Neural cell (in vitro differentiated cells): ENCODE results near the gene GNAL. TPM values are rescaled to one million over a fixed set of nuclear protein-coding genes. Genes with fewer than 3 reads are reported as not detected.

Experiments
- H2AFZ ChIP-seq: fragments of 200-600, 300-800 bp; sonication (generic), shearing (Covaris generic); 2 replicates; pipeline ENCODE4 v1.6.0; 2014; ENCODE audit warnings: low read depth, mild to moderate bottlenecking, antibody characterized with exemption, low read length, moderate library complexity
- H3F3A ChIP-seq: fragments of 200-600 bp; shearing (Covaris generic); 2 replicates; pipeline ENCODE4 v1.6.1; 2016; ENCODE audit warnings: mild to moderate bottlenecking, moderate library complexity, mixed read lengths, antibody characterized with exemption, low read length; ENCODE audit not compliant: insufficient read depth, poor library complexity, severe bottlenecking
- H3K27ac ChIP-seq: fragments of 200-600, 300-800 bp; sonication (generic), shearing (Covaris generic); 2 replicates; pipeline ENCODE4 v1.5.1; 2014; ENCODE audit warnings: mild to moderate bottlenecking, low read length, moderate library complexity
- H3K27me3 ChIP-seq: fragments of 300-800, 200-600 bp; sonication (generic), shearing (Covaris generic); 2 replicates; pipeline ENCODE4 v1.6.0; 2014; ENCODE audit warnings: mild to moderate bottlenecking, low read depth, low read length, moderate library complexity; ENCODE audit not compliant: insufficient read depth
- H3K36me3 ChIP-seq: fragments of 300-800, 200-600 bp; sonication (generic), shearing (Covaris generic); 2 replicates; pipeline ENCODE4 v1.5.1; 2014; ENCODE audit warnings: mild to moderate bottlenecking, antibody characterized with exemption, low read length, moderate library complexity; ENCODE audit not compliant: insufficient read depth
- H3K4me2 ChIP-seq: fragments of 300-800, 200-600 bp; sonication (generic), shearing (Covaris generic); 2 replicates; pipeline ENCODE4 v1.6.0; 2014; ENCODE audit warnings: mild to moderate bottlenecking, low read length
- H3K4me3 ChIP-seq: fragments of 300-800, 200-600 bp; sonication (generic), shearing (Covaris generic); 2 replicates; pipeline ENCODE4 v1.5.1; 2014; ENCODE audit warnings: mild to moderate bottlenecking, low read length, moderate library complexity
- H3K79me2 ChIP-seq: fragments of 200-600 bp; shearing (Covaris generic); replicated peaks from 2 replicates; pipeline ENCODE4 v1.6.0; 2014; ENCODE audit warnings: mild to moderate bottlenecking, low read length, moderate library complexity; ENCODE audit not compliant: insufficient read depth
- H3K9ac ChIP-seq: fragments of 300-800, 200-600 bp; sonication (generic), shearing (Covaris generic); 2 replicates; pipeline ENCODE4 v1.6.1; 2016; ENCODE audit warnings: mild to moderate bottlenecking, low read length, mixed read lengths
- H3K9me2 ChIP-seq: fragments of 200-600 bp; shearing (Covaris generic); 2 replicates; pipeline ENCODE4 v1.6.1; 2016; ENCODE audit warnings: mild to moderate bottlenecking, low read length, mixed read lengths; ENCODE audit not compliant: insufficient read depth
- H3K9me3 ChIP-seq: fragments of 200-600, 300-800 bp; sonication (generic), shearing (Covaris generic); 2 replicates; pipeline ENCODE4 v1.6.1; 2016; ENCODE audit warnings: mild to moderate bottlenecking, mixed run types, low read length, moderate library complexity, mixed read lengths
- H4K20me1 ChIP-seq: fragments of 200-600 bp; shearing (Covaris generic); 2 replicates; pipeline ENCODE4 v1.6.1; 2016; ENCODE audit warnings: mild to moderate bottlenecking, mixed run types; ENCODE audit not compliant: insufficient read depth
- EP300 ChIP-seq: fragments of 450-650 bp; conservative IDR thresholded peaks from 2 replicates; pipeline ENCODE4 v1.6.1; 2014; ENCODE audit warnings: antibody characterized with exemption, mild to moderate bottlenecking, moderate library complexity; ENCODE audit not compliant: poor library complexity, severe bottlenecking
- EZH2 ChIP-seq: fragments of 200-600, 300-800 bp; shearing (Covaris generic), sonication (generic); IDR thresholded peaks from 2 replicates; pipeline ENCODE4 v1.6.1; 2014; ENCODE audit warnings: antibody characterized with exemption, low read length, borderline replicate concordance, mild to moderate bottlenecking; ENCODE audit not compliant: insufficient read depth, poor library complexity, severe bottlenecking
- MXI1 ChIP-seq: fragments of 450-650 bp; conservative IDR thresholded peaks from 2 replicates; pipeline ENCODE4 v1.6.1; 2014; ENCODE audit warnings: antibody characterized with exemption, mild to moderate bottlenecking; ENCODE audit not compliant: poor library complexity, severe bottlenecking
- POLR2AphosphoS5 ChIP-seq: IDR thresholded peaks from 2 replicates; pipeline ENCODE4 v1.6.1; 2012
- RAD21 ChIP-seq: fragments of 450-650 bp; conservative IDR thresholded peaks from 2 replicates; pipeline ENCODE4 v1.6.1; 2014; ENCODE audit warnings: antibody characterized with exemption, mild to moderate bottlenecking, moderate library complexity
- SMC3 ChIP-seq: fragments of 450-650 bp; conservative IDR thresholded peaks from 2 replicates; pipeline ENCODE4 v1.6.1; 2014; ENCODE audit warnings: antibody characterized with exemption, mild to moderate bottlenecking, moderate library complexity; ENCODE audit not compliant: poor library complexity
- TAF1 ChIP-seq: IDR thresholded peaks from 2 replicates; pipeline ENCODE4 v1.6.1; 2012; ENCODE audit warnings: low read depth
- polyA plus RNA-seq: library from polyadenylated mRNA; depleted of rRNA; stranded (reverse); fragments of >200 nt; gene quantifications from 2 replicates; pipeline ENCODE4 v1.2.3, GENCODE V29; 2014
- TF ChIP-seq, protein P1 (sequence below): fragments of 450-650 bp; IDR thresholded peaks from 2 replicates; pipeline ENCODE4 v1.5.1; 2014; ENCODE audit warnings: antibody characterized with exemption, mild to moderate bottlenecking, moderate library complexity; ENCODE audit not compliant: poor library complexity, severe bottlenecking
- TF ChIP-seq, protein P2 (sequence below): IDR thresholded peaks from 2 replicates; pipeline ENCODE4 v1.6.1; 2012; ENCODE audit warnings: borderline replicate concordance

Gene GNAL
- polyA plus RNA-seq, 1 donor from 2014 or later, result 16.7 TPM

DNA sequence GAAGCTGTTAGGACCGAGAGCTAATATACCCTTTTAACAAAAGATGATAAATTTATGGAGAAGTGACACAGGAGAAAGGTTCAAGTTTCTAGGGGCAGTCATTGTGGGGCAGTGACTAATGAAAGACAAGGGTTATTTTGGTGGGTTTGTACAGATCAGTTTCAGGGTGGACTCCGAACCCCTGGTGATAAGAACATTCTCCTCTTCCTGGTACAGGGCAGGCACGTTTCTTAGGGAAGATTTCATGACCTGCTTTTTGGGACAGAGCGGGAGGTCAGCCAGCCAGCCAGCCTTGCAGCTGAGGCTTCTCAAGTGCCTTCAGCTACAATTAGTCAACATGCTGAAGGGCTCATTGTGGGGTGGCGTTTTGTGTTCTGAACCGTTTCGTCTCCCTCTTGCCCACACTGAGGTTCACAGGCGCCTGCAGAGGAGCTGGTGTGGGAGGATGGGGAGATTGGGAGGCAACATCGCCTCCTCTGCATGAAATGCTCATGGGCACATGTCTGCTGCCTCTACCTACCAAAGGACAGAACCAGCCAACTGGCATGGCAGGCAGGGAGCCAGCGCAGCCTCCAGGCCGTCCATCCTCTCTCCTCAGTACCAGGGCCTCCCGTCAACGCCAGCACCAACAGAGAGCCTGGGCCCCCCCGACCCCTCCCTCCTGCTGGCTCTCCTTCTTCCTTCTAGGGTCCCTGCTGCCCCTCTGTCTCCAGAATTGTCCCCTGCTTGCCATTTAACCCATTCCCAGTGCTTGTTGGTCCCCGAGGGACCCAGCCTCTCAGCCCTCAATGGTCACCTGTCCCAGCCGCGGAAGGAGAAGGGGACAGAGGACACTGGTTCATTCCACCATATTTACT is 171.8 kb downstream of the GNAL start:
- H3K4me3 ChIP-seq, result no peak overlapping the region
- H3K4me2 ChIP-seq, result no peak overlapping the region
- no peak overlapping the region for H3K27ac ChIP-seq
- no peak overlapping the region for H3K9ac ChIP-seq
- no peaks in the 10 kb centered on the region for H3F3A ChIP-seq
- TF ChIP-seq, protein P1, sequence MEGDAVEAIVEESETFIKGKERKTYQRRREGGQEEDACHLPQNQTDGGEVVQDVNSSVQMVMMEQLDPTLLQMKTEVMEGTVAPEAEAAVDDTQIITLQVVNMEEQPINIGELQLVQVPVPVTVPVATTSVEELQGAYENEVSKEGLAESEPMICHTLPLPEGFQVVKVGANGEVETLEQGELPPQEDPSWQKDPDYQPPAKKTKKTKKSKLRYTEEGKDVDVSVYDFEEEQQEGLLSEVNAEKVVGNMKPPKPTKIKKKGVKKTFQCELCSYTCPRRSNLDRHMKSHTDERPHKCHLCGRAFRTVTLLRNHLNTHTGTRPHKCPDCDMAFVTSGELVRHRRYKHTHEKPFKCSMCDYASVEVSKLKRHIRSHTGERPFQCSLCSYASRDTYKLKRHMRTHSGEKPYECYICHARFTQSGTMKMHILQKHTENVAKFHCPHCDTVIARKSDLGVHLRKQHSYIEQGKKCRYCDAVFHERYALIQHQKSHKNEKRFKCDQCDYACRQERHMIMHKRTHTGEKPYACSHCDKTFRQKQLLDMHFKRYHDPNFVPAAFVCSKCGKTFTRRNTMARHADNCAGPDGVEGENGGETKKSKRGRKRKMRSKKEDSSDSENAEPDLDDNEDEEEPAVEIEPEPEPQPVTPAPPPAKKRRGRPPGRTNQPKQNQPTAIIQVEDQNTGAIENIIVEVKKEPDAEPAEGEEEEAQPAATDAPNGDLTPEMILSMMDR, result no peak
- TF ChIP-seq EP300 (no peak), TAF1 (no peak), MXI1 (no peak)
- TF ChIP-seq, protein P2, sequence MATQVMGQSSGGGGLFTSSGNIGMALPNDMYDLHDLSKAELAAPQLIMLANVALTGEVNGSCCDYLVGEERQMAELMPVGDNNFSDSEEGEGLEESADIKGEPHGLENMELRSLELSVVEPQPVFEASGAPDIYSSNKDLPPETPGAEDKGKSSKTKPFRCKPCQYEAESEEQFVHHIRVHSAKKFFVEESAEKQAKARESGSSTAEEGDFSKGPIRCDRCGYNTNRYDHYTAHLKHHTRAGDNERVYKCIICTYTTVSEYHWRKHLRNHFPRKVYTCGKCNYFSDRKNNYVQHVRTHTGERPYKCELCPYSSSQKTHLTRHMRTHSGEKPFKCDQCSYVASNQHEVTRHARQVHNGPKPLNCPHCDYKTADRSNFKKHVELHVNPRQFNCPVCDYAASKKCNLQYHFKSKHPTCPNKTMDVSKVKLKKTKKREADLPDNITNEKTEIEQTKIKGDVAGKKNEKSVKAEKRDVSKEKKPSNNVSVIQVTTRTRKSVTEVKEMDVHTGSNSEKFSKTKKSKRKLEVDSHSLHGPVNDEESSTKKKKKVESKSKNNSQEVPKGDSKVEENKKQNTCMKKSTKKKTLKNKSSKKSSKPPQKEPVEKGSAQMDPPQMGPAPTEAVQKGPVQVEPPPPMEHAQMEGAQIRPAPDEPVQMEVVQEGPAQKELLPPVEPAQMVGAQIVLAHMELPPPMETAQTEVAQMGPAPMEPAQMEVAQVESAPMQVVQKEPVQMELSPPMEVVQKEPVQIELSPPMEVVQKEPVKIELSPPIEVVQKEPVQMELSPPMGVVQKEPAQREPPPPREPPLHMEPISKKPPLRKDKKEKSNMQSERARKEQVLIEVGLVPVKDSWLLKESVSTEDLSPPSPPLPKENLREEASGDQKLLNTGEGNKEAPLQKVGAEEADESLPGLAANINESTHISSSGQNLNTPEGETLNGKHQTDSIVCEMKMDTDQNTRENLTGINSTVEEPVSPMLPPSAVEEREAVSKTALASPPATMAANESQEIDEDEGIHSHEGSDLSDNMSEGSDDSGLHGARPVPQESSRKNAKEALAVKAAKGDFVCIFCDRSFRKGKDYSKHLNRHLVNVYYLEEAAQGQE, result no peak
- H3K9me3 ChIP-seq, result no peaks in the 10 kb centered on the region
- H4K20me1 ChIP-seq, result no peaks in the 10 kb centered on the region
- H3K79me2 ChIP-seq, result no peaks in the 10 kb centered on the region
- H3K27me3 ChIP-seq, result no peaks in the 10 kb centered on the region
- no peaks in the 10 kb centered on the region for H3K36me3 ChIP-seq
- H2AFZ ChIP-seq, result no peak overlapping the region
- no peaks in the 10 kb centered on the region for H3K9me2 ChIP-seq

DNA sequence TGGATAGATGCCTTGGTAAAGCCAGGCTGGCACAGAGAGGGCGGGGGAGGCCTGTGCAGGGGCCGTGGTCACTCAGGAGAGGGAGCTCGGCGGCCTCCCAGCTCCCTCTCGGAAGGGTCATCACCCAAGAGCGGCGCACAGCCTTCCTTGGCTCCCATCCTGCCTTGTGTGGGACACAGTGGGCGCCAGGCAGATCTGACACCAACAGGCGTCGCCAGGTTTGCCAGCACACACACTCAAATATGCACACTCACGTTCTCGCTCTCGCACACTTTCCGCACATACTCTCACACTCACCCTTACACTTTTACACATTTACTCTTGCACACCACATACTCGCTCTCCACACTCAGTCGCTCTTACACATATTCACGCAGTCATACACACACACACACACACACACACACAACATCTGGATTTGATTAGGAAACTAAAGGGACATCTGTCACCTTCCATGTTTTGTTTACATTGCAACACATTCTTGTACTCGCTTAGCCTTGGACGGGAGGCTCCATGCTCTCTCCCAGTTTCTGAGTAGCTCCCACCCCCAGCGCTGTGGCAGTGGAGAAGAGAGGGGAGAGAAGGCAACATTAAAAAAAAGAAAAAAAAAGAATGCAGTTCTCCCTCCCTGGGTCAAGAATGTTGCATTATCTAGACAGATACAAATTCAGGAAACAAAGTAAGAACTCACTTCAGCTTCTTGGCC is 172.7 kb downstream of the GNAL start:
- Histone ChIP-seq H3K27ac (no peak overlapping the region), H3K79me2 (no peaks in the 10 kb centered on the region), H3K4me2 (no peak overlapping the region), H2AFZ (no peak overlapping the region), H3K9me3 (no peaks in the 10 kb centered on the region), H4K20me1 (no peaks in the 10 kb centered on the region), H3K9ac (no peak overlapping the region), H3K9me2 (no peaks in the 10 kb centered on the region), H3F3A (no peaks in the 10 kb centered on the region), H3K36me3 (no peaks in the 10 kb centered on the region), H3K27me3 (no peaks in the 10 kb centered on the region), H3K4me3 (no peak overlapping the region)
- TF ChIP-seq, protein P1, result no peak
- TF ChIP-seq SMC3 (no peak), MXI1 (no peak), EZH2 (no peak), POLR2AphosphoS5 (no peak), RAD21 (no peak), TAF1 (no peak), EP300 (no peak)
- TF ChIP-seq, protein P2, result no peak
